ENCODE measurements around the gene MAN2A1.

- TF ChIP-seq CTCF (IDR thresholded peaks at IDR 0.05; ENCODE audit: low read length): no peak
- no peak for TF ChIP-seq EZH2 (optimal IDR thresholded peaks at IDR 0.05; ENCODE audit: low read depth, low read length)
- no peak for TF ChIP-seq EZH2phosphoT487 (IDR thresholded peaks at IDR 0.05; ENCODE audit: low read length)
These were observed 3.1 kb downstream of the MAN2A1 start for GRCh38 chr5:109692852-109693251.

Measured in MM.1S (cell line).